HUDEP-2 (cell line): Measurements from ENCODE around the gene NRGN.

Source experiments
- DNase-seq, 76 experiments: peaks; one replicate each; lab custom pipeline; 2025; ENCODE audit not compliant: unreplicated experiment in 76 of 76; lab: John Stamatoyannopoulos, UW

Gene NRGN

DNA sequence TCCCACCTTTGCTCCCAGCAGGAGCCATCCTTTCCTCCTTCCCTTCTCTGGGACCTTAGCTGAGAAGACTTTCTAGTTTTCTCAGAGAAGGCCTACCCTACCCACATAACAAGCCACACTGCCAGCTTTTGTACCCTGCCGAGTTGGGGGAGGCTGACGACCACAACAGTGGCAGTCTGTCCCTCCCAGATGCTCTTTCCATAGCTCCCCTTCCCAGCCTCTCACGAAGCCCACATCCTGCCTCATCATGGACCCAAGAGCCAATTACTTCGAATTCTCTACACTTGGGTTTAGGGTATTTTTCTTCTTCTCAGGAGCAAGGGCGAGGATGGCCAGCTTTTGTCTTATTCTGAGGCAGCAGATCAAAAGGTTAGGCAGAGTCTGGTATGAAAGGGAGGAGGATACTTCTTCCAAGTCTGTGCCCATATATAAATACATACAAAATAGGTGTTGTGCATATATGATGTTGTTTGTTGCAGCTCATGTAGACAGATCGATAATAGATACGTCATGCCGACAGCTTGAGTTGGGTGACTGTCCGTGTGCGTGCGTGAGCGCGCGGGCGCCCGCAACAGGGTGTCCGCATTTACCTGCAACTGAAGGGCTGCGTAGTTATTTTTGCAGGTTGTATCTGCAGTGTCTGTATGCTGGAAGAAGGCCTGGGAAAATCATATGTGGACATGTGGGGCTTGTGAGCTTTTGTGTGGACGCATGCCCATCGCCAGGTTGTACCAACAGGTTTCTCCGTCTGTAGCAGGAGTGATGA is 846 bp upstream of the NRGN start:
- no peak for DNase-seq

DNA sequence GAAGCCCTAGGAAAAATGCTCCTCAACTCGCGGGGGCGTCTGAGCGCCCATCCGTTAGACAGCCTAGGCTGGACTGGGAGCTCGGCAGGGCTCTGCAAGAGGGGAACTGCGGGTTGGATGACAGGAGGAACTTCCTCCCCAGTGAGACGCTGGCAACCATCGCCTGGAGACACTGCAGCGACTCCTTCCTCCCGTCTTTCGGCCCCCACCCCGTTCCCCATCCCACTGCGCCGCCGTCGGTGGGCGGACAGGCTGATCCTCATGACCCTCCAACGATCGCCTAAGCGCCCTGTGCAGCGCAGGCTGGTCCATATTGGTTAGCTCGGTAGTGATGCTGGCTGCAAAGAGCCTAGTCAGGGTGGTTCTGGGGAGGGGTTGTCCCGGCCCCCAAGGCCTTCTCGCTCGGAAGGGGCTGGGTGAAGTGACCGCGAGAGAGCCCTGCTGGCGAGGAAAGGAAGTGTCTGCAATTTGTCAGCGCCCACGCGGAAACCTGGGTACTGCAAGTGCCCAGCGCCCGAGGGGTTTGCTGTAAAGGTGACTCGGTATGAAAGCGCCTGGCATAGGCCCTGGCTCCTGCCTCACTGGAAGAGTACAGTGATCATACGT is 638 bp downstream of the NRGN start:
- DNase-seq = peak in 8 of 76 experiments; percentile 7 to 27 (median 17)

DNA sequence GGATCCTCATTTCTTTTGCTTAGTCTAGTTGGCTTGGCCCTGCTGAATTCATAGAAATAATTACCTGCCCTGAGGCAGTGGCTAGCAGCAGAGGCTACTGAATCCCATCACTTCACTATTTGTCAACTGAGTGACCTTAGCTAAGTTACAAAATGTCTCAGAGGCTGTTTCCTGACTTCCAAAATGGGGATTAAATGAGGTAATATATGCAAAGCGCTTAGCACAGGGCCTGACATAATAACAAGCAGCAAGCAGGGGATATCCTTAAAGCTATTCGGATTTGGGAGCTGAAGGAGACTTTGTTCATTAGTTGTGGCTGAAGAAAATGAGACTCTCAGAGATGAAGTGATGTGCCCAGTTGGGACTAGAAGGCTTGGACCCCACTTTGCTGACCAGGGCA is 2.8 kb downstream of the NRGN start:
- no peak for DNase-seq

DNA sequence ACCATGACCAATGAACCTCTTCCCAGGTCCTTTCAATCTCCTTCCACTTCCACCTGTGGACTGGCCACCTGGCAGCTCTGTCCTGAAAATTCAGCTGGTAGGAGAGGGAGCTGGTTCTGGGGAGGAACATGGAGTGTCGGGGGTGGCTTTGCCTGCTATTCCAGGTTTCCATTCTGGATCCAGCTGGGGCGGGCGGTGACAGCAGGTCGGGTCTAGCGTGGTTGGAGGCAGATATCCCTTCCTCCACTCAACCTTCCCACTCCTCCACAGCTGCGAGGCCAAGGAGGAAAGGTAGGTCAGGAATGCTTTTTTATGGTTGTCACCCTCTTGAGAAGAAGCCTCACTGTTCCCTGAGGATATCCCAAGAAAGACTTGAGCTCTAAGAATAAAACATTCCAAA is 3.3 kb downstream of the NRGN start:
- no peak for DNase-seq

DNA sequence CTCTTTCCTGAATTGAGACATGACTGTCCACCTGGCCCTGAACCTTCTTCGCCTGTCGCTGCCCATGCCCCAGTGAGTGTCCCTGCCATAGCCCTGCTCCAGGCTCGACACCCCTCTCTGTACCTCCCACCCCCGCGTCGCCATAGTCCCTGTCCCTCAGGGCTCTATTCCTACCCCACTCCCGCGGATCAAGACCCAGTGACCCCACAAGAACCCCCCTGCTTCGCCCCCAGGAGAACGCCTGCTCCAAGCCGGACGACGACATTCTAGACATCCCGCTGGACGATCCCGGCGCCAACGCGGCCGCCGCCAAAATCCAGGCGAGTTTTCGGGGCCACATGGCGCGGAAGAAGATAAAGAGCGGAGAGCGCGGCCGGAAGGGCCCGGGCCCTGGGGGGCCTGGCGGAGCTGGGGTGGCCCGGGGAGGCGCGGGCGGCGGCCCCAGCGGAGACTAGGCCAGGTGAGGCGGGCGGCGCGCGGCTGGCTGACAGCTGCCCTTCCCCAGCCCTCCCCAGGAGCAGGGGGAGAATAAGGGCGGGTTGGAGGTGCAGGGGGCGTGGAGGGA is 5.6 kb downstream of the NRGN start:
- no peak for DNase-seq

- DNase-seq = peak in 2 of 76 experiments; percentile 8 to 25
Observed at GRCh38 chr11:124745835-124746620, 6.3 kb downstream of the NRGN start.

GRCh38 chr11:124746621-124747243 is 7.0 kb downstream of the NRGN start:
- DNase-seq = peak in 74 of 76 experiments; percentile 21 to 87 (median 70)

- no peak for DNase-seq
Observed at GRCh38 chr11:124747406-124748099, 7.8 kb downstream of the NRGN start.

DNA sequence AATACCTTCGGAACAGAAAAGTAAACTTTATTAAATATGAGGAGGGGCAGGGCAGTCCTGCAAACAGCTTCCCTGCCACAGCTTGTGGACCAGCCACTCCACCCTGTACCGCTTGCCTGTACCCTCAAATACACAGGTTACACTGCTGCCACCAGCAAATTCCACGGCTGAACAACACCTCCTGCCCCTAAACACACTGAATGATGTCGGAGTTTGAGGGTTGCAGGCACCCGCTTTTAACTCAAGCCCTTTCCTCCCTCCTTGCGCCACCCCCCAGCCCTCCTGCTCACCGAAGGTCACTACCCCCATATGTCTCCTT is 8.3 kb downstream of the NRGN start:
- DNase-seq = no peak

- DNase-seq = no peak
Observed at GRCh38 chr11:124748481-124749343, 9.0 kb downstream of the NRGN start.

DNA sequence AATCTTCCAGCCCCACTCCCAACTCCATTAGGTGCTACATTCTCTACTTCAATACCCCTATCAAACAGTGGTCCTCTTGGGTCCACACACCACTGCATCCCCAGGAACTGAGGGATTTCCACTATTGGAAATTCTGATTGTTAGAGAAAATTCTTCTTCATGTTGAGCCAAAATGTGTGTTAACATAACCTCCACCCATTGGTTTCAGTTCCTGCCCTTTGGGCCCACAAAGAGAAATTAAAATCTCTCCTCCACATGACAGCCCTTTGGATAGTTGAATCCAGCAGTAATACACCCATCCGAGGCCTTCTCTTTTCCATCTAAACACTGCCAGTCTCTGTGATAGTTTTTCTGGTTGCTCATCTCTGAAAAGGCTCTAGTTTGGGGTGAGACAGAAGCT is 10.2 kb downstream of the NRGN start:
- no peak for DNase-seq

GRCh38 chr11:124751391-124751740 is 11.6 kb downstream of the NRGN start:
- no peak for DNase-seq

DNA sequence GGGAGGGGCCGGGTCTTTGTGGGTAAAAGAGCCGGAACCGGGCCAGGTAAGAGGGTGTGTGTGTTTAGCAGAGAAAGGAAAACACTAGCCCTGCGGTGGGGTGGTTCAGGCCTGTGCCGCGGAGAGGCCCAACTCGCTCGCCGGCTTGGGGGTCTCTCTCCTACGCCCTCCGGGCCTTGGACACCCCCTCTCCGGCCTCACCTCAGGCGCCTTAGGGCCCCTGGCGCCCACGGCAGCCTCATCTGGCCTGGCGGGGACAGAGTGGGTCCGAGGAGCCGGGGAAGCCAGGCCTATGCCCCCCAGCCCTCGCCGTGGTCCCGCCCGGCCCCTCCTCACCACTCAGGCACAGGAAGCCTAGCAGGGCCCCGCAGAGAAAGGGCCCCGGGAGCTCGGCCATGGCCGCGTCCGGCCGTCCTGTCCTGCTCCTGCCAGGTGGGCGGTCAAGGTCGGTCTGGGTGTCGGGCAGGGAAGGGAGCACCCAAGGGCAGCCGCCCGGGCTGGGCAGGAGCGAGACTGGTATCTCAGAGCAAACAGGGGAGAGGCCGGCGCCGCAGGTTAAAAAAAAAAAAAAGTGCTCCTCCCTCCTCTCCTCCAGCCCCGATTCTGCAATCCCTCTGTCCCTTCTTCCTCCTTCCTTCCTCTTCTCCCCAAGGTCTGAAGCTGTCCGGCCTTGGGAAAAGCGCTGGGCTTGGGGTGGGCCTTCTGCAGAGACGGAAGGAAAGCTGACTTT is 12.2 kb downstream of the NRGN start, which contains the start of gene VSIG2:
Gene VSIG2 (minus strand): TSS at position 515 of the 730 bp plus-strand sequence. CDS start 118 bp downstream, at position 397.
- no peak for DNase-seq

- DNase-seq = no peak
Observed at GRCh38 chr11:124752471-124753102, 12.8 kb downstream of the NRGN start.

DNA sequence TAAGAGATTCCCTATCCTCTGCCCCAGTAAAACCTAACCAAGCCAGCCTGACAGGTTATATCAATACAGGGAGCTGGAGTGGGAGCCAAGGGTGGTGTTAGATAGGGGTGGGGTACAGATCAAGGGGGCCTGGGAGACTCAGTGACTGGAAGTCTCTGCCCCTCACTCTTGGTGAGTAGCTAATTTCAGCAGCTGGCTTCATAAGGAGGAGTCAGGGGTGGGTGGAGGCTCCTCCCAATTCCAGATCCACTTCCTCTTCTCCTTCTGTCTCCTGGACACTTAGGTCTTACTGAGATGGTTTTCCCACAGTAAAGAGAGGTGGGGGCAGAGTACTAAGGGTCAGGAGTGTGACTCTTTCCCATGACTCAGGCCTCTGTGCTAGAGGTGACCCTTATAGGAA is 13.5 kb downstream of the NRGN start:
- DNase-seq = no peak

- DNase-seq = no peak
Observed at GRCh38 chr11:124753624-124754023, 13.9 kb downstream of the NRGN start.

DNA sequence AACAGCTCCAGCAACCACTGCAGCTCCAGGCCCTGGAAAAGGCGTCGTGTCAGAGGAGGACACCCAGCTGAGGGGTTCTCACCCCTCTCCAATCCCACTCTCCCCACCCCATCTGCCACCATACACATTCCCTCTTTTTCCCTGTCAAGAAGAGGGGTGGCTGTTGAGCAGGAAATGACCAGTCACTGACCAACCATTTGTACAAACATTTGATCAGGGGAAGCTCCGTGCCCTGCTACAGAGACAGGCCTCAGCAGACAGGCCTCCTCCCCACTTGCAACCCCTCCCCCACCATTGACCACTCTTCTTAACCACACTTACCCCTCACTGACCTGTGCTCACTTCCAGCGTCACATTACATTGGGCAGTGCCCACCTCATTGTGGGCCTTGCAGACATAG is 14.6 kb downstream of the NRGN start:
- no peak for DNase-seq

DNA sequence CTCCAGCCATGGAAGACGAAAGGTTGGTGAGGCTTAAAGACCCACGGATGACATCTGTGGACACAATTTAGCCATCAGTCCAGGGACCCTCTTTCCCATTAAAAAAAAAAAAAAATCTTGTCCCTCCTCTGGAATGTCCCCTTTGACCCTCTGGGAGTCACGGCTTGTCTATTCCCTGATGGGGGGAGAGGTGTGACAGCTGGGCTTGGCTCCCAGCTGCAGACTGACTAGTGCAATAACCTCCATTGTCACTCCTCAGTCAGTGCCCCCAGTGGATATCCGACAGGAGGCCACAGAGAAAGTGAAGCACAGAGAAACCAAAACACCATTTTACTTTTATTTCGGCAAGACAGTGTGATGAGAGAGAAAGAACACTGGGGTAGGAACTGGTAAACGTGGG is 15.0 kb downstream of the NRGN start:
- no peak for DNase-seq
